ENCODE measurements around the gene MRPL3.

DNA sequence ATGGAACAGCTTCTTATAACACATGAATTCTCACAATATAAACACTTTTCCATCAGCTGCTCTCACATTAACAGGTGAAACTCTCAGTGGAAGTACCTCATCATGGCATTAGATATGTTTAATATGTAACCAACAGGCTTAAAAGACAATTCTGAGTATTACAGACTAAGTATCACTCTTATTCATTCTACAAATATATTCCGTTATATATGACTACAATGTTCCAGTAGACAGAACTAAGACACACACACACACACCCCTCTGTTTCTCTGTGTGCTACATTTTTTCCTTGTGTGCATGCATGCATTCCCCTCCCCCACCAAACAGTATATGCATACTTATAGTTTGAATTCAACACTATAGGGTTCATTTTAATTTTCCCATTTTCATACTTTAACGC is 32.4 kb downstream of the MRPL3 start:
- TF ChIP-seq EZH2 (IDR thresholded peaks at IDR 0.05) (no peak), POLR2AphosphoS5 (IDR thresholded peaks at IDR 0.05; ENCODE audit: borderline replicate concordance, low read depth, low read length) (no peak), FOXP2 (optimal IDR thresholded peaks at IDR 0.05; ENCODE audit: control extremely low read depth, extremely low read length, insufficient read depth) (no peak)
